8988T (cell line): ENCODE data around the gene STOM.
A peak's percentile ranks its signal among the peaks of the same experiment; 100 is the strongest.

ENCODE experiments used
- DNase-seq: peaks from one replicate; pipeline ENCODE4 v3.0.0; 2011

STOM gene

DNA sequence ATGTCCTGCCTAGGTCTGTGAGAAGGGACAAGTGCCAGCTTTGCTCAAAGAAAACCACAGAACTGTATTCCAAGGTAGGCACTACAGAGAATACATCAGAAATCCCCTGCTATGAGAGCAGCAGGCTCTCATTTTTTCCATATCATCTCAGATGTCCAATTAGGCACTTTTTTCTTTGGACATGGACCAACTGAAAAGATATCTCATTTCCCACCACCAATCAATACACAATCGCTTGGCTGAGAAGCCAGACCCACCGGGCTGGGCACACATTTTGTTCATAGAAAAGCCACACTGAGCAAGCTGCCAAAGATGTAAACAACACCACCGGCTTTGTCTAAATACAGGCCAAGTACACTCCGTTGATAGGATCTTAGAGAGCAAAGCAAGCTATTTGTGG, 25.9 kb downstream of the STOM start:
- DNase-seq = no peak

DNA sequence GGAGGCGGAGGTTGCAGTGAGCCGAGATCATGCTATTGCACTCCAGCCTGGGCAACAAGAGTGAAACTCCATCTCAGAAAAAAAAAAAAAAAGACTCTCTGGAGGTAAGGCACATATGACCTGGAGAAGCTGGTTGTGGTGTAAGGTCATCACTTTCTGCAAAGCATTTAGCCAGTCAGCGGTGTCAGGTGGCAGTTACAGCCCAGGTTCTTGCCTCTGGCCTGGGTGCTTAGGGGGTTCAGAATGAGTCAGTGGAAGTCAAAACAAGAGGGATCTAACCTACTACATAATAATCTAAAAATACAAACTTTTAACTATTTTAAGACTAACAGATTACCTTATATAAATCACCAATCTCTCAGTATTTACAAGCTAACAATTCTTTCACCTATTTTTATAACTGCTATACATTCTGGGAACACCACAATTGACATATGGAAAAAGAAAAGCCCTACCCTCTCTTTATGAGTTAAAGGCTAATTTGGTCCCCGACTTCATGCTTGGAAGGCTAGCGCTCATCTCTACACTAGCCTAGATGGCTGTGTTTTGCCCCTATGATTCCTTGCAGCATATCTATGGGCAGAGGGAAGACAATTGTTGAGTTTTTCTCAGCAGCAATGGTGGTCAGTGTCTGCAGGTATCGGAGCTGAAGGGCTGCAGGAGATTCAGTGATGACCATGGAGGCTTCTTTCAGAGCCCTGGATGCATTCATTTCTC, 29.2 kb downstream of the STOM start:
- no peak for DNase-seq

DNA sequence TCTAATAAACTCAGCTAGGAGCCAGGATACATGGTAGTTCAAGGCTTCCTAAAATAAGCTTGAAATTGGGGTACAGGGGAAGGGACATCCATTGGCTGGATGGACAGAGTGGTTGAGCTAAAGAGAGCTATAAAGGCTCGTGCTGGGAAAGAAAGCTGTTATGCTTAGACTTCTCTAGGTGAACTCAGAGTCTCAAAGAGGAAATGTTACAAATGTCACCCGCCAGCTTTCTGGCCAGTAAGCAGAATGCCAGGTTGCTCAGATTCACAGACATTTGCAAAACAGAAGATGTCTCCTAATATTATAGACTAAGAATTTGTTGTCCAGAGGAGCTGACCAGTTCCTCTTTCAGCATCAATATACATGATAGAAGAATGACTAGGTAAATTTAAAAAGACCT, 30.6 kb downstream of the STOM start:
- no peak for DNase-seq

- no peak for DNase-seq
These were observed 33.4 kb downstream of the STOM start for GRCh38 chr9:121336665-121337064.

- no peak for DNase-seq
These were observed 35.9 kb downstream of the STOM start for GRCh38 chr9:121333950-121334773.

- peak; percentile 36 for DNase-seq
These were observed 37.9 kb downstream of the STOM start for GRCh38 chr9:121331992-121332685.

DNA sequence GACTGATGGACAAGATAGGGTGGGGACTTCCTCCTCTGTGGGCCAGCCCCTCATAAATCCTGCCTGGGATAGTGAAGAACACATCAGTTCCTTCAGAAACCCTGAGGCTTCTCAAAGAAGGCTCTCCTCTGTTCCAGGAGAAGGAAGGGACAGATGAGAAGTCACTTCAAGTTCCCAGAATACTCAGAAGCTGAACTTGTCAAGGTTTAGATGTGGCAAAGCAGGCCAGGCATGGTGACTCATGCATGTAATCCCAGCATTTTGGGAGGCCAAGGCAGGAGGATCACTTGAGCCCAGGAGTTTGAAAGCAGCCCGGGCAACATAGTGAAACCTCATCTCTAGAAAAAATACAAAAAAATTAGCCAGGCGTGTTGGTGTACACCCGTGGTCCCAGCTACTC, 38.5 kb downstream of the STOM start:
- no peak for DNase-seq

GRCh38 chr9:121328876-121329681, 41.0 kb downstream of the STOM start:
- DNase-seq = no peak

DNA sequence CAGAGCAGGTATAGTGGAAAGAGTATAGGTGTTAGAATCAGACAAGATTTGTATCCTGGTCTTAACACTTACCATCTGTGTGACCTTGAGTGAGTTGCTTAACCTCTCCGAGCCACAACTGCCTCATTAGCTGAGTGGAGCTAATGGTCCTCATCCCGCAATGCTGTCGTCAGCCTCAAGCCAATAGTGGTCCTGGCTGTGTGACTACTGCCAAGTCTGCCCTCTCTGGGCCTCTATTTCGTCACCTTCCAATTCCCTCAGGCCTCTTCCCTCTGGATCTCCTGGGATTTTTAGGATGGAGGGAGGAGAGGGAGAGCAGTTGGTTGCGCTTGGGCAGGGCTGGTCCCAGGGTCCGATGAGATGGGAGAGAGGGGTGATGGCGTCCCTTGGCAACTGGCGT, 41.6 kb downstream of the STOM start:
- DNase-seq = no peak

- no peak for DNase-seq
These were observed 43.0 kb downstream of the STOM start for GRCh38 chr9:121326901-121327613.

GRCh38 chr9:121326130-121326838, 43.8 kb downstream of the STOM start:
- DNase-seq = no peak

GRCh38 chr9:121325387-121325786, 44.7 kb downstream of the STOM start:
- no peak for DNase-seq

GRCh38 chr9:121324755-121325154, 45.3 kb downstream of the STOM start:
- no peak for DNase-seq

DNA sequence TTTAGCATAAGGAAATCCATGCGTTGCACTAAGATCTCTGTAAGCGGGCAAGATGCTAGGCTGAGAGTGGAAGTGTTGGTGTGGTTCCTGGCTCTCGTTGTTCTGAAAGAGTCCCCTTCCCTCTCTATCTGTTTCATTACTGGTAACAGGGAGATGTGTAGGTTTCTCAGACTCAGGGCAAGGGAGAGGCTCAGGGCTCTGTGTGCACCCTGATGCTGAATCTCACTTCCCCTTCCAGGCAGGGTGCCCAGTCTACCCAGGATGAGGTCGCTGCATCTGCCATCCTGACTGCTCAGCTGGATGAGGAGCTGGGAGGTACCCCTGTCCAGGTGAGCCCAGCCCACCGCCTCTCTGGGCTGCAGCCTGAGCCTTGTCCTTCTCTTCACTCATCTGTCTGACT, 45.7 kb downstream of the STOM start:
- DNase-seq = no peak

- DNase-seq = no peak
These were observed 46.5 kb downstream of the STOM start for GRCh38 chr9:121323449-121324151.

GRCh38 chr9:121322737-121323448, 47.2 kb downstream of the STOM start:
- no peak for DNase-seq

DNA sequence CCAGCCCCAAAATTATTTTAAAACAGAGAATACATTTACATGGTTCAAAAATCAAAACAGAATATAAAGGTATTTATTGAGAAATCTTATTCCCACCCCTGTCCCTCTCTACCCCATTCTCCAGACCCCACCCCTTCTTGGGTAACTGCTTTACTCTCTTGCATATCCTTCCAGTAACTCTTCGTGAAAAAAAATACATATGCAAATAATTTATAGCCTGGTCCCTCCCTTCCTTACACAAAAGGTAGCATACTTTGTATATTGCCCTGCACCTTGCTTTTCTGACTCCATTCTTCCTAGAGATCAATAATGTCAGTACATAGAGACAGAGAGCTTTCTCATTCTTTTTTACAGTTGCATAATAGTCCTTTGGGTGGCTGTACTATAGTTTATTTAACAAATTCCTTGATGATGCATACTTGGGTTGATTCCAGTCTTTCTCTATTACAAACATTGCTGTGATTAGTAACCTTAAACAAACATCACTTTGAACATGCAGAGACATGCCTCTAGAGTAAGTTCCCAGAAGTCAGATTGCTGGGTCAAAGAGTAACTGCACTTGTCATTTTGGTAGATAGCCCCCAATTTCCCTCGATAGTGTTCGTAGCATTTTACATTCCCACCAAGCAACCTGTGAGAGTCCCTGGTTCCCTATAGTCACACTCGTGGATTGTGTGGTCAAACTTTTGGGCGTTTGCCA, 47.9 kb downstream of the STOM start:
- no peak for DNase-seq

DNA sequence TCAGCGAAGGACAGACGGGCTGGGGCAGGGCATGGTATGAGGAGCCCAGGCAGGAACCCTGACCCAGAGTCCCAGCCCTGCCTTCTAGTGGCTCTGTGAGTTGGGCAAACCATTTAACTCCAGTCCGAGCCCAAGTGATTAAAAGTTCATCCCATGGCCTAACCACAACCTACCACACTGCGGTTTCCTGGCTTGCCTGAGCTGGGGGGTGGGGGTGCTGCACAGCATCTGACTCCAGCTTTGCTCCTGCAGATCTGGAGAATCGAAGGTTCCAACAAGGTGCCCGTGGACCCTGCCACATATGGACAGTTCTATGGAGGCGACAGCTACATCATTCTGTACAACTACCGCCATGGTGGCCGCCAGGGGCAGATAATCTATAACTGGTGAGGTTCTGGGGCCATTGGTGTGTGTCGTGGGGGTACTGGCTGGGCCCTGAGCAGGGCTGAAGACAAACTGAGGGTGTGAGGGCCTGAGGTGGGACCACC, 49.0 kb downstream of the STOM start:
- no peak for DNase-seq

- no peak for DNase-seq
These were observed 50.7 kb downstream of the STOM start for GRCh38 chr9:121319383-121319780.
